ENCODE data around the gene PIGO. TPM values are rescaled to one million over a fixed set of nuclear protein-coding genes. Genes with fewer than 3 reads are reported as not detected.

Gene PIGO
- polyA plus RNA-seq, 1 experiment, result 26.9 TPM

- TF ChIP-seq CTCF (IDR thresholded peaks at IDR 0.05; ENCODE audit: insufficient read depth, low read depth, low read length), result no peak
- no peak for DNase-seq (ENCODE audit: low read depth)
- Histone ChIP-seq H3K27me3 (ENCODE audit: control insufficient read depth, insufficient read depth, low read length) (no peaks in the 10 kb centered on the region), H3K36me3 (ENCODE audit: control insufficient read depth, insufficient read depth, low read length) (no peaks in the 10 kb centered on the region), H3K4me3 (ENCODE audit: low read depth, low read length) (peak overlapping the region; percentile 62)
- ChIA-PET CTCF (interaction anchor here (0.6 to 3.4 kb wide), 23 partner anchors 10 to 467 kb away, joined by 3 to 29 read pairs (median 4); partner anchors contain the start of gene PIGO), POLR2A (interaction anchor here (0.5 to 0.8 kb wide), 3 partner anchors 10 to 35 kb away, joined by 3 to 4 read pairs (median 3); partner anchors contain the start of gene FANCG)
Measured at GRCh38 chr9:35114840-35115628, 18.6 kb upstream of the PIGO start.

GRCh38 chr9:35114113-35114839 is 17.9 kb upstream of the PIGO start:
- CTCF ChIA-PET, result interaction anchor here (0.6 to 1.7 kb wide), 10 partner anchors 9 to 439 kb away, joined by 3 to 6 read pairs (median 4); partner anchors contain the start of gene PIGO
- peak overlapping the region; percentile 62 for H3K4me3 ChIP-seq (ENCODE audit: low read depth, low read length)
- peak; percentile 89 for DNase-seq (ENCODE audit: low read depth)
- POLR2A ChIA-PET, result interaction anchor here (0.5 to 0.7 kb wide), 3 partner anchors 11 to 375 kb away, joined by 3 to 4 read pairs (median 3); no protein-coding TSS in a partner anchor
- no peaks in the 10 kb centered on the region for H3K27me3 ChIP-seq (ENCODE audit: control insufficient read depth, insufficient read depth, low read length)
- TF ChIP-seq CTCF (IDR thresholded peaks at IDR 0.05; ENCODE audit: insufficient read depth, low read depth, low read length), result no peak
- H3K36me3 ChIP-seq (ENCODE audit: control insufficient read depth, insufficient read depth, low read length), result no peaks in the 10 kb centered on the region

- no peak for DNase-seq (ENCODE audit: low read depth)
- H3K36me3 ChIP-seq (ENCODE audit: control insufficient read depth, insufficient read depth, low read length), result peaks cover 11% of the 10 kb centered on the region
- CTCF ChIA-PET, result interaction anchor here (0.6 to 2.4 kb wide), 4 partner anchors 9 to 442 kb away, joined by 3 to 12 read pairs (median 4); partner anchors contain the start of genes PIGO and STOML2
- no peaks in the 10 kb centered on the region for H3K27me3 ChIP-seq (ENCODE audit: control insufficient read depth, insufficient read depth, low read length)
- H3K4me3 ChIP-seq (ENCODE audit: low read depth, low read length), result peak overlapping the region; percentile 39
- POLR2A ChIA-PET, result interaction anchor here (0.7 kb wide), 1 partner anchor 19 kb away, joined by 7 read pairs; no protein-coding TSS in a partner anchor
- no peak for TF ChIP-seq CTCF (IDR thresholded peaks at IDR 0.05; ENCODE audit: insufficient read depth, low read depth, low read length)
Measured at GRCh38 chr9:35112257-35113020, 16.0 kb upstream of the PIGO start.

- DNase-seq (ENCODE audit: low read depth), result peak; percentile 91
- Histone ChIP-seq H3K27me3 (ENCODE audit: control insufficient read depth, insufficient read depth, low read length) (no peaks in the 10 kb centered on the region), H3K4me3 (ENCODE audit: low read depth, low read length) (peak overlapping the region; percentile 78), H3K36me3 (ENCODE audit: control insufficient read depth, insufficient read depth, low read length) (peaks cover 14% of the 10 kb centered on the region)
- CTCF ChIA-PET, result interaction anchor here (0.7 to 2.4 kb wide), 5 partner anchors 8 to 447 kb away, joined by 3 to 12 read pairs (median 4); partner anchors contain the start of genes PIGO and STOML2
- no peak for TF ChIP-seq CTCF (IDR thresholded peaks at IDR 0.05; ENCODE audit: insufficient read depth, low read depth, low read length)
- POLR2A ChIA-PET, result interaction anchor here (0.6 to 0.7 kb wide), 2 partner anchors 18 to 243 kb away, joined by 3 to 7 read pairs; no protein-coding TSS in a partner anchor
Measured at GRCh38 chr9:35111001-35111933, 14.9 kb upstream of the PIGO start.
